ENCODE results near the gene TPM4.
"Not testable (repeated sequence)": the region's sequence is repeated elsewhere in the genome, so short reads cannot be mapped to it uniquely, and the experiment has no call there.

TPM4 gene

GRCh38 chr19:16098821-16099220 lies 22.5 kb downstream of the TPM4 start:
- no peak for DNase-seq (ENCODE audit: low spot score)

- DNase-seq (ENCODE audit: low spot score), result not testable (repeated sequence)
Measured at GRCh38 chr19:16099314-16099965, 23.1 kb downstream of the TPM4 start.

- DNase-seq (ENCODE audit: low spot score), result no peak
Measured at GRCh38 chr19:16100524-16100923, 24.2 kb downstream of the TPM4 start.

- DNase-seq (ENCODE audit: low spot score), result no peak
Measured at GRCh38 chr19:16104722-16105121, 28.4 kb downstream of the TPM4 start.

- no peak for DNase-seq (ENCODE audit: low spot score)
Measured at GRCh38 chr19:16106121-16106520, 29.8 kb downstream of the TPM4 start.

- peak; percentile 99 for DNase-seq (ENCODE audit: low spot score)
Measured at GRCh38 chr19:16111160-16111908, 35.0 kb downstream of the TPM4 start, which contains the start of gene RAB8A. RAB8A (plus strand) TSS chr19:16111889; CDS start chr19:16111902, 13 bp downstream.

GRCh38 chr19:16111909-16112752 lies 35.8 kb downstream of the TPM4 start:
- DNase-seq (ENCODE audit: low spot score), result no peak

- DNase-seq (ENCODE audit: low spot score), result peak; percentile 33
Measured at GRCh38 chr19:16112778-16113177, 36.5 kb downstream of the TPM4 start.

GRCh38 chr19:16113727-16114126 lies 37.4 kb downstream of the TPM4 start:
- peak; percentile 70 for DNase-seq (ENCODE audit: low spot score)

GRCh38 chr19:16115301-16116039 lies 39.2 kb downstream of the TPM4 start:
- no peak for DNase-seq (ENCODE audit: low spot score)

GRCh38 chr19:16116067-16116466 lies 39.8 kb downstream of the TPM4 start:
- no peak for DNase-seq (ENCODE audit: low spot score)

- peak; percentile 72 for DNase-seq (ENCODE audit: low spot score)
Measured at GRCh38 chr19:16117594-16118033, 41.3 kb downstream of the TPM4 start.

- peak; percentile 96 for DNase-seq (ENCODE audit: low spot score)
Measured at GRCh38 chr19:16118489-16119033, 42.3 kb downstream of the TPM4 start.

- DNase-seq (ENCODE audit: low spot score), result not testable (repeated sequence)
Measured at GRCh38 chr19:16119075-16119857, 43.0 kb downstream of the TPM4 start.

- no peak for DNase-seq (ENCODE audit: low spot score)
Measured at GRCh38 chr19:16121141-16121540, 44.8 kb downstream of the TPM4 start.

- no peak for DNase-seq (ENCODE audit: low spot score)
Measured at GRCh38 chr19:16121967-16122366, 45.7 kb downstream of the TPM4 start.

- no peak for DNase-seq (ENCODE audit: low spot score)
Measured at GRCh38 chr19:16124953-16125352, 48.7 kb downstream of the TPM4 start.

GRCh38 chr19:16125737-16126495 lies 49.6 kb downstream of the TPM4 start:
- DNase-seq (ENCODE audit: low spot score), result no peak

GRCh38 chr19:16127080-16127479 lies 50.8 kb downstream of the TPM4 start:
- no peak for DNase-seq (ENCODE audit: low spot score)

Data from NAMALWA (cell line).